PFSK-1 (cell line): ENCODE data around the gene HLA-DPB1.

Source experiments
- POLR2AphosphoS5 ChIP-seq: IDR thresholded peaks from 2 replicates; pipeline ENCODE4 v1.6.1; 2012; ENCODE audit warnings: low read depth, mild to moderate bottlenecking, control low read depth, low read length, moderate library complexity
- TAF1 ChIP-seq: IDR thresholded peaks from 2 replicates; pipeline ENCODE4 v1.6.1; 2012; ENCODE audit warnings: low read length, control low read depth, borderline replicate concordance; ENCODE audit not compliant: insufficient read depth
- TF ChIP-seq, protein P1 (sequence below), 2 experiments: IDR thresholded peaks; 2 replicates each; pipeline versions ENCODE4 v1.6.1 to v1.8.0; 2011 to 2012; ENCODE audit warnings: low read depth in 2 of 2, low read length in 2 of 2, control low read depth in 1 of 2, inconsistent platforms in 1 of 2, mild to moderate bottlenecking in 1 of 2, moderate library complexity in 1 of 2; ENCODE audit not compliant: insufficient read depth in 1 of 2

DNA sequence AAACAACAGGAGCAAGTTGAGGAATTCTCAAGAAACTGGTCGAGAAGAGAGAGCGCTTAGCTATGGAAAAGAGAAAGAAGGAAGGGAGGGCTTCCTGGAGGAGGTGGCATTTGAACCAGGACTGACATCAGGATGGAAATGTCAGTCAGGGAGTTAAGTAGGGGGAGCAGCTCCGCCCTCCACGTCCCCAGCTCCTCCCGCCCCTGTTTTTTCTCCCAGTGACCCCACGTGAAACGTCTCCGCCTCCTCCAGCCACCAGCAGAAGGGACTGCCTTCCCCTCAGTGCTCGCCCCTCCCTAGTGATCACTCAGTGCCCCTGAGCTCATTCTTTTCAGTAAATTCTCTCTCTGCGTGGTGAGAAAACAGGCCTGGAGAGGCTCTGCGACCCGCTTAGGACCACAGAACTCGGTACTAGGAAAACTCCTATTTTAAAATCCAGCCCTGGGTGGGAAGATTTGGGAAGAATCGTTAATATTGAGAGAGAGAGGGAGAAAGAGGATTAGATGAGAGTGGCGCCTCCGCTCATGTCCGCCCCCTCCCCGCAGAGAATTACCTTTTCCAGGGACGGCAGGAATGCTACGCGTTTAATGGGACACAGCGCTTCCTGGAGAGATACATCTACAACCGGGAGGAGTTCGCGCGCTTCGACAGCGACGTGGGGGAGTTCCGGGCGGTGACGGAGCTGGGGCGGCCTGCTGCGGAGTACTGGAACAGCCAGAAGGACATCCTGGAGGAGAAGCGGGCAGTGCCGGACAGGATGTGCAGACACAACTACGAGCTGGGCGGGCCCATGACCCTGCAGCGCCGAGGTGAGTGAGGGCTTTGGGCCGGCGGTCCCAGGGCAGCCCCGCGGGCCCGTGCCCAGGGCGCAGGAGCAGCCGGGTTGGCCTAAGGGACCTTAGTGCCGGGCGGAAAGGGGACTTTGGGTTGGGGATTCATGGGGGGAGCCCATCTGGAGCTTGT lies 4.6 kb downstream of the HLA-DPB1 start:
- TF ChIP-seq, protein P1, sequence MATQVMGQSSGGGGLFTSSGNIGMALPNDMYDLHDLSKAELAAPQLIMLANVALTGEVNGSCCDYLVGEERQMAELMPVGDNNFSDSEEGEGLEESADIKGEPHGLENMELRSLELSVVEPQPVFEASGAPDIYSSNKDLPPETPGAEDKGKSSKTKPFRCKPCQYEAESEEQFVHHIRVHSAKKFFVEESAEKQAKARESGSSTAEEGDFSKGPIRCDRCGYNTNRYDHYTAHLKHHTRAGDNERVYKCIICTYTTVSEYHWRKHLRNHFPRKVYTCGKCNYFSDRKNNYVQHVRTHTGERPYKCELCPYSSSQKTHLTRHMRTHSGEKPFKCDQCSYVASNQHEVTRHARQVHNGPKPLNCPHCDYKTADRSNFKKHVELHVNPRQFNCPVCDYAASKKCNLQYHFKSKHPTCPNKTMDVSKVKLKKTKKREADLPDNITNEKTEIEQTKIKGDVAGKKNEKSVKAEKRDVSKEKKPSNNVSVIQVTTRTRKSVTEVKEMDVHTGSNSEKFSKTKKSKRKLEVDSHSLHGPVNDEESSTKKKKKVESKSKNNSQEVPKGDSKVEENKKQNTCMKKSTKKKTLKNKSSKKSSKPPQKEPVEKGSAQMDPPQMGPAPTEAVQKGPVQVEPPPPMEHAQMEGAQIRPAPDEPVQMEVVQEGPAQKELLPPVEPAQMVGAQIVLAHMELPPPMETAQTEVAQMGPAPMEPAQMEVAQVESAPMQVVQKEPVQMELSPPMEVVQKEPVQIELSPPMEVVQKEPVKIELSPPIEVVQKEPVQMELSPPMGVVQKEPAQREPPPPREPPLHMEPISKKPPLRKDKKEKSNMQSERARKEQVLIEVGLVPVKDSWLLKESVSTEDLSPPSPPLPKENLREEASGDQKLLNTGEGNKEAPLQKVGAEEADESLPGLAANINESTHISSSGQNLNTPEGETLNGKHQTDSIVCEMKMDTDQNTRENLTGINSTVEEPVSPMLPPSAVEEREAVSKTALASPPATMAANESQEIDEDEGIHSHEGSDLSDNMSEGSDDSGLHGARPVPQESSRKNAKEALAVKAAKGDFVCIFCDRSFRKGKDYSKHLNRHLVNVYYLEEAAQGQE (IDR thresholded peaks at IDR 0.05; ENCODE audit: insufficient read depth in 1 of 2, low read depth in 2 of 2, low read length in 2 of 2): no peak; a peak in 1 of 4 replicates
- TF ChIP-seq POLR2AphosphoS5 (no peak), TAF1 (no peak)
